K562 (cell line): Measurements from ENCODE around the gene TMEM234. TPM values are rescaled to one million over a fixed set of nuclear protein-coding genes. Genes with fewer than 3 reads are reported as not detected.
A peak's percentile ranks its signal among the peaks of the same experiment; 100 is the strongest.

Source experiments
- ARHGAP35 ChIP-seq: fragments of 450-650 bp; IDR thresholded peaks from 2 replicates; pipeline ENCODE4 v1.6.1; 2018; ENCODE audit not compliant: partially characterized antibody
- CHD2 ChIP-seq: IDR thresholded peaks from 2 replicates; pipeline ENCODE4 v1.6.1; 2011; ENCODE audit warnings: low read depth, low read length
- EWSR1 ChIP-seq: fragments of 450-650 bp; IDR thresholded peaks from 2 replicates; pipeline ENCODE4 v1.6.1; 2018; ENCODE audit warnings: borderline replicate concordance, mild to moderate bottlenecking, low read depth, moderate library complexity; ENCODE audit not compliant: partially characterized antibody
- FOXK2 ChIP-seq, 2 experiments: fragments of 450-650 bp; IDR thresholded peaks in 1 of 2; conservative IDR thresholded peaks in 1 of 2; 2 replicates each; pipeline ENCODE4 v1.6.1; 2016; ENCODE audit warnings: low read depth in 2 of 2, mild to moderate bottlenecking in 1 of 2
- HMGN3 ChIP-seq: IDR thresholded peaks from 2 replicates; pipeline ENCODE4 v1.6.1; 2011; ENCODE audit warnings: borderline replicate concordance, low read depth, mild to moderate bottlenecking, mixed read lengths, low read length; ENCODE audit not compliant: insufficient read length; ENCODE audit errors: extremely low read depth
- TEAD1 ChIP-seq, 2 experiments: fragments of 450-650 bp in 1 of 2; sonication (generic) in 1 of 2; formaldehyde crosslinking; IDR thresholded peaks; 2 replicates each; pipeline versions ENCODE4 v1.4.0 to v1.8.0; 2020 to 2022; ENCODE audit warnings: mild to moderate bottlenecking in 2 of 2, missing genetic modification reagents in 1 of 2
- ZFP30 ChIP-seq: fragments of 250-450 bp; sonication (Bioruptor Pico); IDR thresholded peaks from 2 replicates; pipeline ENCODE4 v1.8.0; 2022; ENCODE audit warnings: moderate library complexity, mild to moderate bottlenecking, inconsistent platforms, borderline replicate concordance
- ZNF124 ChIP-seq: sonication (generic); formaldehyde crosslinking; IDR thresholded peaks from 2 replicates; pipeline ENCODE4 v1.8.1; 2022; ENCODE audit warnings: missing genetic modification reagents
- ZNF589 ChIP-seq: fragments of 200-800 bp; sonication (Bioruptor generic); IDR thresholded peaks from 2 replicates; pipeline ENCODE4 v1.6.1; 2016; ENCODE audit warnings: low read depth, missing genetic modification characterization, missing compliant biosample characterization
- polyA plus RNA-seq, 8 experiments: library from polyadenylated mRNA; depleted of rRNA in 4 of 8; stranded (reverse) in 5 of 8; unstranded in 3 of 8; fragments of >200 nt; fragmentation: Nextera tagmentation in 2 of 8; fragmentation: Illumina TruSeq in 1 of 8; extraction: Ambion mirVana in 2 of 8; extraction: Trizol in 1 of 8; gene quantifications; 2 replicates each; pipeline versions ENCODE4 v1.2.1 to v1.2.3, GENCODE V29; 2011 to 2014; ENCODE audit warnings: inconsistent platforms in 1 of 8, missing spikeins in 1 of 8
- total RNA-seq, 7 experiments: library from RNA; depleted of rRNA in 6 of 7; stranded (reverse); fragments of >200 nt in 6 of 7; fragmentation: Illumina TruSeq in 2 of 7; extraction: Trizol in 2 of 7; gene quantifications; 2 replicates each; pipeline versions ENCODE4 v1.2.1 to v1.2.3, GENCODE V29; 2011 to 2021; ENCODE audit warnings: low replicate concordance in 1 of 7
- TF ChIP-seq, protein P1 (sequence below): fragments of 450-650 bp; IDR thresholded peaks from 2 replicates; pipeline ENCODE4 v1.6.1; 2016
- TF ChIP-seq, protein P2 (sequence below): fragments of 450-650 bp; IDR thresholded peaks from 2 replicates; pipeline ENCODE4 v1.6.1; 2018; ENCODE audit not compliant: partially characterized antibody
- TF ChIP-seq, protein P3 (sequence below): fragments of 150-350 bp; IDR thresholded peaks from 2 replicates; pipeline ENCODE4 v1.6.1; 2014; ENCODE audit warnings: low read depth, mild to moderate bottlenecking, low read length, borderline replicate concordance
- TF ChIP-seq, protein P4 (sequence below): sonication (generic); formaldehyde crosslinking; IDR thresholded peaks from 2 replicates; pipeline ENCODE4 v1.9.0; 2022; ENCODE audit warnings: mild to moderate bottlenecking, missing genetic modification reagents
- TF ChIP-seq, protein P5 (sequence below): fragments of 250-450 bp; sonication (Bioruptor Pico); IDR thresholded peaks from 2 replicates; pipeline ENCODE4 v1.8.0; 2021; ENCODE audit warnings: moderate library complexity, mild to moderate bottlenecking, inconsistent platforms
- TF ChIP-seq, protein P6 (sequence below): fragments of 250-450 bp; sonication (Bioruptor Pico); IDR thresholded peaks from 2 replicates; pipeline ENCODE4 v1.4.0; 2020; ENCODE audit warnings: mild to moderate bottlenecking

The TMEM234 gene
- total and polyA plus RNA-seq, 9 of the 15 experiments (the other 6 are each of a cell fraction or from before 2014, with no cell fraction given) = 5.0 to 12.9 (median 7.6) TPM

DNA sequence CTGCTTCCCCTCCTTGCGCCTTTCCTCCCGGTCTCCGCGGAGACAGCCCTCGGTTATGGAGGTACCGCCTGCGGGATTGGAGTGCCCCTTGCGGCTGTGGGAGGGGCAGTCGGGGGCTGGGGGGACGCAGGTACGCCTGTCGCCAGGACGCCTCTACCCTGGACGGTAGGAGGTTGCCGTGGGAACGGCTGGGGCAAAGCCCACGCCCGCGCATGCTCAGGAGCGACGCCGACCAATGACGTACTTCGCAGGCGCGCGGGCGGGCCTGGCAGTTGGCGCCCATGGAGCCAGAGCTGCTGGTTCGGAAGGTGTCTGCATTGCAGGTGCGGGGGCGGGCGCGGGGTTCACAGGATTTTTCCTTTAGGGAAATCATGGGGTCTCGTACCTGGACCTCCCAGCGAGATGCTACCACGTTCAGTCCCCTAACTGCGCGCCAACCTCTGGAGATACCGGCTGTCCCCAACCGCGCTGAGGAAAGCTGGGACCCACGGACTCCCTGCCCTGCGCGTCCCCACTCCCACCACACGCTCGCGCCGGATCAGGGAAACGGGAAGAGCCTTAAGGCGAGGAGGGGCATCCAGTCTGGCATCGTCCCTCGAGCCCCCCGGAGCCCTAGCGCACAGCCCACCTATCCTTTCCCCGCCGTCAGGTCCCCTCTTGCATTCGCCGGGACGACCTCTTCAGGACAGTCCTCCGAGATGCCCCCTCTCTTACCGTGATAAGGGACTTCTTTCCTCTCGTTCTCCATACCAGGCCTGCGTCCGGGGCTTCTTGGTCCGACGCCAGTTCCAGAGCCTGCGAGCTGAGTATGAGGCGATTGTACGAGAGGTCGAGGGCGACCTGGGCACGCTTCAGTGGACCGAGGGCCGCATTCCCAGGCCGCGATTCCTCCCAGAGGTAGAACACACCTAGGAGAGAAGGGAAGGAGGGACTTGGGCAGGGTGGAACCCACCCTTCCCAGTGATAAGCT is 16.5 kb downstream of the TMEM234 start, which contains the start of gene IQCC (continued):
- TF ChIP-seq, protein P1, sequence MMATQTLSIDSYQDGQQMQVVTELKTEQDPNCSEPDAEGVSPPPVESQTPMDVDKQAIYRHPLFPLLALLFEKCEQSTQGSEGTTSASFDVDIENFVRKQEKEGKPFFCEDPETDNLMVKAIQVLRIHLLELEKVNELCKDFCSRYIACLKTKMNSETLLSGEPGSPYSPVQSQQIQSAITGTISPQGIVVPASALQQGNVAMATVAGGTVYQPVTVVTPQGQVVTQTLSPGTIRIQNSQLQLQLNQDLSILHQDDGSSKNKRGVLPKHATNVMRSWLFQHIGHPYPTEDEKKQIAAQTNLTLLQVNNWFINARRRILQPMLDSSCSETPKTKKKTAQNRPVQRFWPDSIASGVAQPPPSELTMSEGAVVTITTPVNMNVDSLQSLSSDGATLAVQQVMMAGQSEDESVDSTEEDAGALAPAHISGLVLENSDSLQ = no peak; the same call in 1 of the 2 replicates
- TF ChIP-seq ZFP30 (CRISPR knock-in tag) = no peak
- peak; percentile 79 for TF ChIP-seq HMGN3
- TF ChIP-seq CHD2 = no peak
- TF ChIP-seq, protein P2, sequence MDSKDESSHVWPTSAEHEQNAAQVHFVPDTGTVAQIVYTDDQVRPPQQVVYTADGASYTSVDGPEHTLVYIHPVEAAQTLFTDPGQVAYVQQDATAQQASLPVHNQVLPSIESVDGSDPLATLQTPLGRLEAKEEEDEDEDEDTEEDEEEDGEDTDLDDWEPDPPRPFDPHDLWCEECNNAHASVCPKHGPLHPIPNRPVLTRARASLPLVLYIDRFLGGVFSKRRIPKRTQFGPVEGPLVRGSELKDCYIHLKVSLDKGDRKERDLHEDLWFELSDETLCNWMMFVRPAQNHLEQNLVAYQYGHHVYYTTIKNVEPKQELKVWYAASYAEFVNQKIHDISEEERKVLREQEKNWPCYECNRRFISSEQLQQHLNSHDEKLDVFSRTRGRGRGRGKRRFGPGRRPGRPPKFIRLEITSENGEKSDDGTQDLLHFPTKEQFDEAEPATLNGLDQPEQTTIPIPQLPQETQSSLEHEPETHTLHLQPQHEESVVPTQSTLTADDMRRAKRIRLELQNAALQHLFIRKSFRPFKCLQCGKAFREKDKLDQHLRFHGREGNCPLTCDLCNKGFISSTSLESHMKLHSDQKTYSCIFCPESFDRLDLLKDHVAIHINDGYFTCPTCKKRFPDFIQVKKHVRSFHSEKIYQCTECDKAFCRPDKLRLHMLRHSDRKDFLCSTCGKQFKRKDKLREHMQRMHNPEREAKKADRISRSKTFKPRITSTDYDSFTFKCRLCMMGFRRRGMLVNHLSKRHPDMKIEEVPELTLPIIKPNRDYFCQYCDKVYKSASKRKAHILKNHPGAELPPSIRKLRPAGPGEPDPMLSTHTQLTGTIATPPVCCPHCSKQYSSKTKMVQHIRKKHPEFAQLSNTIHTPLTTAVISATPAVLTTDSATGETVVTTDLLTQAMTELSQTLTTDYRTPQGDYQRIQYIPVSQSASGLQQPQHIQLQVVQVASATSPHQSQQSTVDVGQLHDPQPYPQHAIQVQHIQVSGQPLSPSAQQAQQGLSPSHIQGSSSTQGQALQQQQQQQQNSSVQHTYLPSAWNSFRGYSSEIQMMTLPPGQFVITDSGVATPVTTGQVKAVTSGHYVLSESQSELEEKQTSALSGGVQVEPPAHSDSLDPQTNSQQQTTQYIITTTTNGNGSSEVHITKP = no peak
- TF ChIP-seq FOXK2 (conservative IDR thresholded peaks at IDR 0.05 in 1 of 2, IDR thresholded peaks at IDR 0.05 in 1 of 2; ENCODE audit: low read depth in 2 of 2) = no peak
- TF ChIP-seq, protein P3, sequence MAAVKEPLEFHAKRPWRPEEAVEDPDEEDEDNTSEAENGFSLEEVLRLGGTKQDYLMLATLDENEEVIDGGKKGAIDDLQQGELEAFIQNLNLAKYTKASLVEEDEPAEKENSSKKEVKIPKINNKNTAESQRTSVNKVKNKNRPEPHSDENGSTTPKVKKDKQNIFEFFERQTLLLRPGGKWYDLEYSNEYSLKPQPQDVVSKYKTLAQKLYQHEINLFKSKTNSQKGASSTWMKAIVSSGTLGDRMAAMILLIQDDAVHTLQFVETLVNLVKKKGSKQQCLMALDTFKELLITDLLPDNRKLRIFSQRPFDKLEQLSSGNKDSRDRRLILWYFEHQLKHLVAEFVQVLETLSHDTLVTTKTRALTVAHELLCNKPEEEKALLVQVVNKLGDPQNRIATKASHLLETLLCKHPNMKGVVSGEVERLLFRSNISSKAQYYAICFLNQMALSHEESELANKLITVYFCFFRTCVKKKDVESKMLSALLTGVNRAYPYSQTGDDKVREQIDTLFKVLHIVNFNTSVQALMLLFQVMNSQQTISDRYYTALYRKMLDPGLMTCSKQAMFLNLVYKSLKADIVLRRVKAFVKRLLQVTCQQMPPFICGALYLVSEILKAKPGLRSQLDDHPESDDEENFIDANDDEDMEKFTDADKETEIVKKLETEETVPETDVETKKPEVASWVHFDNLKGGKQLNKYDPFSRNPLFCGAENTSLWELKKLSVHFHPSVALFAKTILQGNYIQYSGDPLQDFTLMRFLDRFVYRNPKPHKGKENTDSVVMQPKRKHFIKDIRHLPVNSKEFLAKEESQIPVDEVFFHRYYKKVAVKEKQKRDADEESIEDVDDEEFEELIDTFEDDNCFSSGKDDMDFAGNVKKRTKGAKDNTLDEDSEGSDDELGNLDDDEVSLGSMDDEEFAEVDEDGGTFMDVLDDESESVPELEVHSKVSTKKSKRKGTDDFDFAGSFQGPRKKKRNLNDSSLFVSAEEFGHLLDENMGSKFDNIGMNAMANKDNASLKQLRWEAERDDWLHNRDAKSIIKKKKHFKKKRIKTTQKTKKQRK = no peak
- TF ChIP-seq, protein P4, sequence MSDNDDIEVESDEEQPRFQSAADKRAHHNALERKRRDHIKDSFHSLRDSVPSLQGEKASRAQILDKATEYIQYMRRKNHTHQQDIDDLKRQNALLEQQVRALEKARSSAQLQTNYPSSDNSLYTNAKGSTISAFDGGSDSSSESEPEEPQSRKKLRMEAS = peak; percentile 73
- TF ChIP-seq, protein P5, sequence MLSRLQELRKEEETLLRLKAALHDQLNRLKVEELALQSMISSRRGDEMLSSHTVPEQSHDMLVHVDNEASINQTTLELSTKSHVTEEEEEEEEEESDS (CRISPR knock-in tag) = no peak
- TF ChIP-seq, protein P6, sequence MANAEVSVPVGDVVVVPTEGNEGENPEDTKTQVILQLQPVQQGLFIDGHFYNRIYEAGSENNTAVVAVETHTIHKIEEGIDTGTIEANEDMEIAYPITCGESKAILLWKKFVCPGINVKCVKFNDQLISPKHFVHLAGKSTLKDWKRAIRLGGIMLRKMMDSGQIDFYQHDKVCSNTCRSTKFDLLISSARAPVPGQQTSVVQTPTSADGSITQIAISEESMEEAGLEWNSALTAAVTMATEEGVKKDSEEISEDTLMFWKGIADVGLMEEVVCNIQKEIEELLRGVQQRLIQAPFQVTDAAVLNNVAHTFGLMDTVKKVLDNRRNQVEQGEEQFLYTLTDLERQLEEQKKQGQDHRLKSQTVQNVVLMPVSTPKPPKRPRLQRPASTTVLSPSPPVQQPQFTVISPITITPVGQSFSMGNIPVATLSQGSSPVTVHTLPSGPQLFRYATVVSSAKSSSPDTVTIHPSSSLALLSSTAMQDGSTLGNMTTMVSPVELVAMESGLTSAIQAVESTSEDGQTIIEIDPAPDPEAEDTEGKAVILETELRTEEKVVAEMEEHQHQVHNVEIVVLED = no peak
- no peak for TF ChIP-seq ARHGAP35
- TF ChIP-seq ZNF124 (CRISPR knock-in tag) = 0 out of 2 replicates have a peak, but pooled peaks have one; percentile 74
- TF ChIP-seq EWSR1 = no peak
- peak in 1 of 2 experiments; percentile 83; a peak in 2 of 4 replicates for TF ChIP-seq TEAD1 (CRISPR knock-in tag; IDR thresholded peaks at IDR 0.05)
- TF ChIP-seq ZNF589 (CRISPR knock-in tag) = no peak
